HEK293T (cell line): ENCODE data around the gene MACROH2A1.

Source experiments
- CTBP1 ChIP-seq: fragments of 450-650 bp; IDR thresholded peaks from 2 replicates; pipeline ENCODE4 v1.6.1; 2016; ENCODE audit warnings: borderline replicate concordance
- FOXM1 ChIP-seq: fragments of 450-650 bp; IDR thresholded peaks from 2 replicates; pipeline ENCODE4 v1.6.1; 2017; ENCODE audit warnings: mild to moderate bottlenecking, borderline replicate concordance
- L3MBTL2 ChIP-seq: fragments of 450-650 bp; conservative IDR thresholded peaks from 2 replicates; pipeline ENCODE4 v1.6.1; 2016; ENCODE audit warnings: mild to moderate bottlenecking
- SUZ12 ChIP-seq: fragments of 450-650 bp; IDR thresholded peaks from 2 replicates; pipeline ENCODE4 v1.6.1; 2016; ENCODE audit warnings: mild to moderate bottlenecking
- TARDBP ChIP-seq: fragments of 450-650 bp; IDR thresholded peaks from 2 replicates; pipeline ENCODE4 v1.6.1; 2016
- ZNF384 ChIP-seq: fragments of 450-650 bp; IDR thresholded peaks from 2 replicates; pipeline ENCODE4 v1.6.1; 2016

DNA sequence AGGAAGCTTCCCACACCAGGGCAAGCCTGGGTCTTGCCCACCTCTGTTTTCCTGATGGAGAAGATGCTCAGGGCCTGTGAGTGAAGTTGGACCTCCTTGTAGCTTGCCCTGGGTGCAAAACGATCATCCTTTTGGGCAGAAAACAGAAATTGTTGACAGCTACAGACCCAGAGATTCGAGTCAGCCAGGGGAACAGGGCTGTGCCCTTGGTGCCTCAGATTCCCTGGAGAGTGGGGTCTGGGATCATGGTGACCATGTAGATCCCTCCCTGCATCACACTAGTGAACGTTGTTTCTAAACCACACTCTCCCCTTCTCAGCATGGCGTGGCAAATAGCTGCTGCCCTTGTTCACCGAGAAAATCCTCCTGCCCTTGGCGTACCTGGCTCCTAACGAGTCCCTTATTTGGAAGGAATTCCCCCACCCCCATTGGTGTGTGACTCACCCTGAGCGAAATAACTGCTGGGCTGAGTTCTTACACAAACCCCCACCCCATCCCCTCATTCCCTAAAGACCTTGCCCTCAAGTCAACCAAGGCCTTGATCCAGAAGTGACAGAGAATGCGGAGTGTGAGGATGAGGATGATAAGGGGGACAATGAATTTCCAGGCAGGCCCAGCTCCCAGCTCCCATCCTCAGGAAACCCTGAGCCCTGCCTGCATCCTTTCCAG is 49.2 kb upstream of the MACROH2A1 start:
- TF ChIP-seq FOXM1 (no peak), L3MBTL2 (no peak), ZNF384 (no peak), SUZ12 (no peak), CTBP1 (no peak), TARDBP (no peak)
